Esophagus muscularis mucosa (tissue), 3 donors: ENCODE measurements around the gene TXNDC16.

Experiments
- POLR2A ChIP-seq: fragments of 450-650 bp; IDR thresholded peaks from one replicate; pipeline ENCODE4 v1.6.1; 2017; ENCODE audit warnings: antibody characterized with exemption, moderate library complexity, mild to moderate bottlenecking, low read depth
- POLR2AphosphoS5 ChIP-seq, 2 donors: sonication (generic); formaldehyde crosslinking; IDR thresholded peaks; one replicate each; pipeline ENCODE4 v1.6.1; 2017; ENCODE audit warnings: antibody characterized with exemption in 2 of 2
- TF ChIP-seq, protein P1 (sequence below), 3 experiments: fragments of 200-600 bp in 2 of 3; fragments of 450-650 bp in 1 of 3; sonication (generic) in 2 of 3; IDR thresholded peaks; one replicate each; pipeline ENCODE4 v1.5.1; 2017 to 2019; ENCODE audit warnings: antibody characterized with exemption in 3 of 3, mild to moderate bottlenecking in 2 of 3, moderate library complexity in 1 of 3

DNA sequence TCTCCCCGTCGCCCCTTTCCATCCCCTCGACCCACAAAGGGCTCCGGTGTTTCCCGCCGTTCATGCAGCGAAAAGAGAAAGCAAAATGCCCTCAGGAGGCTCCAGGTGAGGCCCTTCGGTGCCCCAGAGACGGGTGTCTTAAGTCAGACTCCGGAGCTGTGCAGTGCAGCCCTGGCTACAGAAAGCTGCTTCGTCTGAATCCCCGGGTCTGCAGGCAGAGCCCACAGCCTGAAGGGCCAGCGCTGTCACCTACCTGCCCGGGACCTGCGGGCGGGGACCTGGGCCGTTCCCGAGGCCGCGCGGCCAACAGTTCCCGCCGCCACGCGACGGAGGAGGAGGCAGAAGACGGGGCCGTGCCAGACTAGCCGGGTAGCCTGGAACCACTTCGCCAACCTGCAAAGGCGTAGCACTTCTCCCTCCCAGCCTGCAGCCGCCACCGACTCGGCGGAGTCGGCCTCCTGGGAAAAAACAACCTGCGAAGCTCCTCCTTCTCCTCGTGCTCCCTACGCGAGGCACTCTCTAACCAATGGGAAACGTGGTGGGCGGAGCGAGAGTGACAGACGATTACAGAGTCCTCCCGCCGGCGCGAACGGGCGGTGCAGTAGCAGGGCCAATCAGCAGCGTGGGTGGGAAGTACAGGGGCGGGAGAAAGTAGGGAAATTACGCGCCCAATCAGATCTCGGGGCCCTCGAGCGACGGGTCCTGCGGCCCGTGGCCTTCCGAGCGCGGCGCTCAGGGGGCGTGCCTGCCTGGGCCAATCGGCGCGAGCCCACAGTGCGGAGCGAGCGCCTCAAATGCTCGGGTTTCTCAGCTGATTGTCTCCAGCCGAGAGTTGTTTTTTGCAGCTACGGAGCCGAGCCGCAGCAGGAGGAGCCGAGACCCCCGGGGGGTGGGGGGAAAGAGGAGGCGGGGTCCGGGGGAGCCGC is at the start of gene TXNDC16, which contains the start of gene GPR137C:
- TF ChIP-seq, protein P1, sequence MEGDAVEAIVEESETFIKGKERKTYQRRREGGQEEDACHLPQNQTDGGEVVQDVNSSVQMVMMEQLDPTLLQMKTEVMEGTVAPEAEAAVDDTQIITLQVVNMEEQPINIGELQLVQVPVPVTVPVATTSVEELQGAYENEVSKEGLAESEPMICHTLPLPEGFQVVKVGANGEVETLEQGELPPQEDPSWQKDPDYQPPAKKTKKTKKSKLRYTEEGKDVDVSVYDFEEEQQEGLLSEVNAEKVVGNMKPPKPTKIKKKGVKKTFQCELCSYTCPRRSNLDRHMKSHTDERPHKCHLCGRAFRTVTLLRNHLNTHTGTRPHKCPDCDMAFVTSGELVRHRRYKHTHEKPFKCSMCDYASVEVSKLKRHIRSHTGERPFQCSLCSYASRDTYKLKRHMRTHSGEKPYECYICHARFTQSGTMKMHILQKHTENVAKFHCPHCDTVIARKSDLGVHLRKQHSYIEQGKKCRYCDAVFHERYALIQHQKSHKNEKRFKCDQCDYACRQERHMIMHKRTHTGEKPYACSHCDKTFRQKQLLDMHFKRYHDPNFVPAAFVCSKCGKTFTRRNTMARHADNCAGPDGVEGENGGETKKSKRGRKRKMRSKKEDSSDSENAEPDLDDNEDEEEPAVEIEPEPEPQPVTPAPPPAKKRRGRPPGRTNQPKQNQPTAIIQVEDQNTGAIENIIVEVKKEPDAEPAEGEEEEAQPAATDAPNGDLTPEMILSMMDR (IDR thresholded peaks at IDR 0.05), result peak in 1 of 3 experiments; percentile 14
- TF ChIP-seq POLR2AphosphoS5 (IDR thresholded peaks at IDR 0.05) (peak; percentile 98 to 99), POLR2A (peak; percentile 64)
